Globus pallidus (tissue), 1 donor: ENCODE results near the gene PAGR1.
"Not testable (repeated sequence)": the region's sequence is repeated elsewhere in the genome, so short reads cannot be mapped to it uniquely, and the experiment has no call there.

ENCODE experiments used
- DNase-seq: peaks from one replicate; pipeline ENCODE4 v3.0.0-alpha.2; 2015; ENCODE audit warnings: low spot score

Gene PAGR1

DNA sequence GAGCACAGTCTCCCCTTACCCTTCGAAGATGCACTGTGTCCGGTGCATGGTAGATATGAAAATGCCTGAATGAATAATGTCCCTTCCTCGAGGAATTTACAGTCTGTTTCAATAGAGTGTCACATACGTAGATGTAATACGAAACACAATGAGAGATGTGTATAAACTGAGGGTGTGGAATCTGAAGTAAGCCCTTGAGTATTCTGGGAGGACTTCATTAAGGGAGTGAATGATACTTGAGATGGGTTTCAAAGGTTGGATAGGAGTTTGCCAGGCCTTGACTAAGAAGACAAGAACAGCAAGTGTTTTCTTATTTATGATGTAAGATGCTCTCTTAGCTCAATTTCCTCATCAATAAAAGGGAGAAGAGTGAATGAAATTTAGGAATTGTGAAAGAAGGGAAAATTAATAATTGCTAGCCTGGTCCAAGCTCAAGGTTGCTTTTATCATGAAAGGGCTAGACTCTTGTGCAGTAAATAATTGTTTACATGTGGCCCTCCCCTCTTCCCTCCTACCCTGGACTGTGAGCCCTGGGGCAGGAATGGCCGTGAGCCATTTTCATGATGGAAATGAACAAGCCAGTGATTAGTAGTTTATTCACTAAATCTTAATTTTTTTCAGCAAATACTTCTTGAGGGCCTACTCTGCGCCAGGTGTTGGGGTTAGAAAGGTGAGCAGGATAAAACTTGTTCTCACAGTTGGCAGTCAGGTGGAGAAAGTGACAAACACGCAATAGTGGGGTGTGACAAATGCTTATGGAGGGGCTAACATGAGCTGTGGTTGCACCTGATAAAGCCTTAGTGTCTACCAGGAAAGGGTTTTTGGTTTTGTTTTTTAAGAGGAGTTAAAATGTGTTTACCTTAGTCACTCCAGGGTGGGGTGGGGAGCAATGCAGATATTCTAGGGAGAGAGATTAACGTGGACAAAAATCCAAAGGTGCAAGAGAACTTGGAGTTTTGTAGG, 23.8 kb upstream of the PAGR1 start:
- no peak for DNase-seq

GRCh38 chr16:29793153-29793552, 22.8 kb upstream of the PAGR1 start:
- DNase-seq: not testable (repeated sequence)

- no peak for DNase-seq
Measured at GRCh38 chr16:29794231-29794710, 21.7 kb upstream of the PAGR1 start.

GRCh38 chr16:29802416-29802935, 13.5 kb upstream of the PAGR1 start:
- DNase-seq: no peak

GRCh38 chr16:29804020-29804419, 11.9 kb upstream of the PAGR1 start:
- no peak for DNase-seq

DNA sequence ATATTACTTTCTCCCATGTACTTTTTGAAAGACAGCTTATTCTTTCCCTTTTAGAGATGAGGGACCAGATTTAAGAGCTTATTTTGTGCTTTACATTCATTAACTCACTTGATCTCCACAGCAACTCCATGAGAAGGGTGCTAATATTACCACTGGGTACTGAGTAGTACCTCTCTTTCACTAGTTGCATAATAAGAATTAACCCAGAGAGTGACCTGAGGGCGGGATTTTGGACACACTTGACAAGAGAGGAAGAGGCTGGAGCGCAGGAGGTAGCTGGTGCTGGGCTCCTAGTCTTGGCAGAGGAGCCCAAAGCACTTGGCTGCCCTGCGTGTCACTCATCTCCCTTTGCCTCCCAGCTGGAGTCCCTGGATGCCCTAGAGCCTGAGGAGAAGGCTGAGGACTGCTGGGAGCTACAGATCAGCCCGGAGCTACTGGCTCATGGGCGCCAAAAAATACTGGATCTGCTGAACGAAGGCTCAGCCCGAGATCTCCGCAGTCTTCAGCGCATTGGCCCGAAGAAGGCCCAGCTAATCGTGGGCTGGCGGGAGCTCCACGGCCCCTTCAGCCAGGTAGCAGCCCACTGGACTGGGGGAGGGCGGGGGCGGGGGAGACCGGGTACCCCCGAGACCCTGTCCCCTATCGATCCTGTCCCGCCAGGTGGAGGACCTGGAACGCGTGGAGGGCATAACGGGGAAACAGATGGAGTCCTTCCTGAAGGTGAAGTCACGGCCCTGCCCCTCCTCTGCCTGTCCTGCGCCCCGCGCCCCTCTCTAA, 11.3 kb upstream of the PAGR1 start:
- DNase-seq: no peak

GRCh38 chr16:29805232-29806098, 10.5 kb upstream of the PAGR1 start:
- DNase-seq: peak; percentile 97

DNA sequence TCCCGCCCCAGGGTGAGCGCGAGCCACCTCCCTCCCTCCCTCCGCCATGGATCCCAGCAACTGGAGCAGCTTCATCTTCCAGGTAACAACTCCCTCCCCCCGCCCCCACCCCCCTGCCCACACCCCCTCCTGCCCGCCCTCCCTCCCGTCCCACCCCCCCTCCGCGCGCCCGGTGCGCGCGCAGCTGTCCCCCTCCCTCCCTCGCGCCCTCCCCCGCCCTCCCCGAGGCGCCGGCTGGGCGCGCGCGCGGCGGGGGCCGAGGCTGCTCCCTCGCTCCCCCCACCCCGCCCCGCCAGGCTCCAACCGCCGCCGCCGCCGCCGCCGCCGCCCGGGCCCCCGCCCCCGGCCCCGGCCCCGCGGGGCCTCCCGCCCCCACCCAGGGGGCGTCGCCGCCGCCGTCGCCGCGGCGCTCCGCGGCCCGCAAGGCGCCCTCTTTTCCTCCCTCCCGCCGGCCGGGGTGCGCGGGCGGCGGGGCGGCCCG, 9.8 kb upstream of the PAGR1 start, which contains the start of gene MAZ:
MAZ (plus strand) TSS at position 431 of the 481 bp plus-strand sequence. CDS start 173 bp downstream, outside the sequence.
- peak; percentile 72 for DNase-seq

DNA sequence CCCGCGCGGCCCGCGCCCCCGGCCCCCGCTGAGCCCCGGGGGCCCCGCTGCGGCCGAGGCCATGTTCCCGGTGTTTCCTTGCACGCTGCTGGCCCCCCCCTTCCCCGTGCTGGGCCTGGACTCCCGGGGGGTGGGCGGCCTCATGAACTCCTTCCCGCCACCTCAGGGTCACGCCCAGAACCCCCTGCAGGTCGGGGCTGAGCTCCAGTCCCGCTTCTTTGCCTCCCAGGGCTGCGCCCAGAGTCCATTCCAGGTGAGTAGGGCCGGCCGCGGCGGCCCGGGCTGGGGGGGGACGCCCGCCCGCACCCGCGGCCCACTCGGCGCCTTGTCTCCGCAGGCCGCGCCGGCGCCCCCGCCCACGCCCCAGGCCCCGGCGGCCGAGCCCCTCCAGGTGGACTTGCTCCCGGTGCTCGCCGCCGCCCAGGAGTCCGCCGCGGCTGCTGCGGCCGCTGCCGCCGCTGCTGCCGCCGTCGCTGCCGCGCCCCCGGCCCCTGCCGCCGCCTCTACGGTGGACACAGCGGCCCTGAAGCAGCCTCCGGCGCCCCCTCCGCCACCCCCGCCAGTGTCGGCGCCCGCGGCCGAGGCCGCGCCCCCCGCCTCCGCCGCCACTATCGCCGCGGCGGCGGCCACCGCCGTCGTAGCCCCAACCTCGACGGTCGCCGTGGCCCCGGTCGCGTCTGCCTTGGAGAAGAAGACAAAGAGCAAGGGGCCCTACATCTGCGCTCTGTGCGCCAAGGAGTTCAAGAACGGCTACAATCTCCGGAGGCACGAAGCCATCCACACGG, 9.1 kb upstream of the PAGR1 start:
- DNase-seq: no peak

- DNase-seq: peak; percentile 89
Measured at GRCh38 chr16:29807426-29808218, 8.3 kb upstream of the PAGR1 start.

DNA sequence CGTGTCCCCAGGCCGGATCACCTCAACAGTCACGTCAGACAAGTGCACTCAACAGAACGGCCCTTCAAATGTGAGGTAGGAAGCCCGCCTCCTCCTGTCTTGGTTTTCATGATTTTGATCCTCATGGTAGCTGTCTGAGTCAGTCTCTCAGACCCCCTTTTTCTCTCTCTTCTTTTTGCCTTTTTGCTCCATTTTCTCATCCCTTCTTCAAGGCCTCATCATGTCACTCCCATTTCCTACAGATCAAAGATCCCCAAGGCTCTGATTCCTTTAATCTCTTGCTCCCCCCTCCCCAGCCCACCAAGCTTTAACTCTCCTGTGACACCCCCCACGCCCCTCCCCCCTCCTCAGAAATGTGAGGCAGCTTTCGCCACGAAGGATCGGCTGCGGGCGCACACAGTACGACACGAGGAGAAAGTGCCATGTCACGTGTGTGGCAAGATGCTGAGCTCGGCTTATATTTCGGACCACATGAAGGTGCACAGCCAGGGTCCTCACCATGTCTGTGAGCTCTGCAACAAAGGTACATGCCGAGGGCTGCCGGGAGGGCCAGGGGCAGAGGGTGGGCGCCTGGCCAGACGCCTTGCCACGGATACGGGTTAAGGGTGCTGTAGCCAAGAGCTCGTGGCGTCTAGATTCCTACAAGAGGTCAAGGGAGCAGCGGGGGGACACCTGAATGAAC, 7.6 kb upstream of the PAGR1 start:
- DNase-seq: no peak

DNA sequence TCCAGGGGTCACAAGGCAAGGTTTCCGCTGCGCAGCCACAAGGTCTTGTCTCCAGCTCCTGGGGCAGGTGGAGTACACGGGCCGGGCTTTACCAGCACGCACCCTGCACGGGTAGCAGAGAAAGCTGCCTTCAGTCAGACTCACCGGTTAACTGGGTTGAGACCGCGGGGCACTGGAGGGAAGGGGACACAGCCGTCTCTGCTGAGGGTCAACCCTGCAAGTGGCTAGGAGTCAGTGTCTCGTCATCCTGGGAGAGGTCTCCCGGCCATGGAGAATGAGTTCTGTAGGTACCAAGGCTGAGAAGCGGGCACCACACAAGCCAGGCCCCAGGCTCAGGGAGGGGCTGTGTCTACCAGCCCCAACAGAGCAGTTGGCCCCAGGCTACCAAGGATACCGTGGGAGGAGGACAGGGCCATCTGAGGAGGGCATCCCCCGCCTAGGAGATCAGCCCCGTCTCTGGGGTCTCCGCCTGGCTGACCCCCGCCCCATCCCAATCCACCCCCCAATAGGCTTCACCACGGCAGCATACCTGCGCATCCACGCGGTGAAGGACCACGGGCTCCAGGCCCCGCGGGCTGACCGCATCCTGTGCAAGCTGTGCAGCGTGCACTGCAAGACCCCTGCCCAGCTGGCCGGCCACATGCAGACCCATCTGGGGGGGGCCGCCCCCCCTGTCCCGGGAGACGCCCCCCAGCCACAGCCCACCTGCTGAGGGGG, 6.8 kb upstream of the PAGR1 start:
- no peak for DNase-seq

DNA sequence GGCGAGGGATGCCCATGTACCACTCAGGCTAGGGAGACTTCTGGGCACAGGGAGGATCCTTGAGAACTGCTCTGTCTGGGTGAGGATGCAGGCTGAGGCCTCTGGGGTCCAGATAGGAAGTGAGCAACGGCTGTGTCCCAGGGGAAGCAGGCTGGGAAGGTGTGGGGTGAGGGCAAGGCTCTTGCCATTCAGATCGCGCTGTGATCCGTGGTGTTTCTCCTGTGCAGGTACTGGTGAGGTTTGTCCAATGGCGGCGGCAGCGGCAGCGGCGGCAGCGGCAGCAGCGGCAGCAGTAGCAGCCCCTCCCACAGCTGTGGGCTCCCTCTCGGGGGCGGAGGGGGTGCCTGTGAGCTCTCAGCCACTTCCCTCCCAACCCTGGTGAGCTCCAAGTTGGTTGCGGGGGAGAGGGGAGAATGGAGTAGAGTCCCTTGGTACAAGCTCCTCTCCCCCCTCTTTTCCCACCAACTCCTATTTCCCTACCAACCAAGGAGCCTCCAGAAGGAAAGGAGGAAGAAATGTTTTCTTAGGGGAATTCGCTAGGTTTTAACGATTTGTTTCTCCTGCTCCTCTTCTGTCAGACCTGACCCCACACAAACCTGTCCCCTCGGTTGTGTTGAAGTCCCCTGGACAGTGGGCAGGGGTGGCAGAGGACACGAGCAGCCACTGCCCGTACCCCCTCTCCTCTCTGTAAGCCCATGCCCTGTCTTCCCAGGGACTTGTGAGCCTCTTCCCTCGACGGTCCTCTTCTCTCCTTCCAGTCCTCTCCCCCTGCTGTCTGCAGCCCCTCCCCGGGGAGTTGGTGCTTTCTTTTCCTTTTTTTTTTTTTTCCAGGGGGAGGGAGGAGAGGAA, 5.9 kb upstream of the PAGR1 start:
- DNase-seq: no peak

- DNase-seq: no peak
Measured at GRCh38 chr16:29810699-29811169, 5.2 kb upstream of the PAGR1 start.

DNA sequence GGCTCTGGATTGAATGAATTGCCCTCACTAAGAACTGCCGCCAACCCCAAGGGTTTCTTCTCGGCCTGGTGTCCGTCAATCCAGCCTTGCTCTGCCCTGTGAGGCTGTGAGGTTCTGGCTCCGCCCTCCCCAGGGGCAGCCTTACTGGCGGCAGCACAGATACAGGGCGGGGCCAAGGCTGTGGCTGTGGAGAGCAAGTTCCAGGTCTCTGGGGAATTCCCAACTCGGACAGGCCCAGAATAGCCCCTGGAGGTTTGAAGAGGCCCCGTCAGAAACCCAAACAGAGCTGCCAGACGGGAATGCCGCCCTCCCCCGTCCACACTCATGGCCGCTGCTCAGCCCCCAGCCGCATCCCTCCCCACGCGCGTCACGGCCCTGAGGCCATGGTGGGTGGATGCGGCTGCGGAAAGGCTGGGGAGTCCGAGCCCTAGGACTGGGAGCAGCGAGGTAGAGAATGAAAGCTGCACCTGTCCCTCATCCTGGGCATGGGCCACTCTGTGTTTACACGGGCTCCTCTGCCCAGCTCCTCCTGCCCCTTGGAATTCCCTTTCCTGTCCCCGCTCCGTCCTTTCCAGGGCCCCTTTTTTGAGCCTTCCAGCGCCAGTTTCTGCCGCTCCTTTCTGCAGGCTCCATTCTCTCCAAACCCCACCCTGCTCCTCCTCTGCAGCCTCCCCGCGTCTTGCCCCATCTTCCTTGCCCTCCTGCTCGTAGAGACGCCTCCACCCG, 4.6 kb upstream of the PAGR1 start:
- peak; percentile 96 for DNase-seq

DNA sequence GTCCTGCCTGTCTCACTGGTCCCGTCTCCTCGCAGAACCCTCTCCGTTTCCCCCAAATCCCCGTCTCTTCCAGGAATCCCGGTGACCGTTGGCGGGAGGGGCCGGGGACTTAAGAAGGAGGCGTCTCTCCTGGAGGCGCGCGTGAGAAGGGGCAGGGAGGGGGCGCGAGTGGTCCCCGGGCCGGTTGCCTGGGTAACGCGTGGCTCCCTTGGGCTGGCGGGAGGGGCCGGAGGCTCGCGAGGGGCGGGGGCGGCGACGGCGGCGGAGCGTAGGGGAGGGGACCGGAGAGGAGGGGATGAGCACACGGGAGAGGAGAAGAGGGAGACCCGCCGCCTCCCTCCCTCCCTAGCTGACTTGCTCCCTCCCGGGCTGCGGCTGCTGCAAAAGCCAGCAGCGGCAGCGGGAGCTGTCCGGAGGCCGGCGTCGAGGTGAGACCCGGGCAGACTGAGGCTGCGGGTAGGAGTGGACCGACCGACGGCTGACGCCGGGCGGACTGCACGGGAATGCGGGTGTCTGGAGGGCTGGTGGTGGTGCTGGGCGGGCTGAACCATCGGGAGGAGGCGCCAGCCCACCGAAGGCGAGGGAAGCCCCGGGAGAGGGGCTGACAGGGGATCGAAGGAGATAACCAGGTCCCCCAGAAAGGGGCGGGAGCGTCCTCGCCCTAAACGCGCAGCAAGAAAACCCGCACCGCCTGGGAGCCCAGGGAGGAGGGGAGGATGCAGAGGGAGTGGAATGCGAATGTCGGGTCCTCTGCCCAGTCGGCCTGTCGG, 3.9 kb upstream of the PAGR1 start, which contains the start of gene PRRT2:
PRRT2 (plus strand) TSS at position 298 of the 770 bp plus-strand sequence. CDS start 862 bp downstream, outside the sequence.
- peak; percentile 64 for DNase-seq
